Lung (tissue), 12 donors: ENCODE measurements around the gene ELFN1. TPM values are rescaled to one million over a fixed set of nuclear protein-coding genes. Genes with fewer than 3 reads are reported as not detected.

ENCODE experiments used
- ATAC-seq: fragments of 200-7000 bp; cut with Tn5 transposase; one replicate; pipeline ENCODE4 v1.9.1; 2020; ENCODE audit warnings: moderate number of reproducible peaks; ENCODE audit not compliant: insufficient read depth, low FRiP score
- DNase-seq, 3 donors: peaks; one replicate each; pipeline ENCODE4 v3.0.0-alpha.2; 2013 to 2017
- H3K27ac ChIP-seq, 2 donors: one replicate each; pipeline ENCODE4 v1.5.1; 2013; ENCODE audit warnings: mild to moderate bottlenecking in 2 of 2, moderate library complexity in 2 of 2, control low read depth in 1 of 2, inconsistent platforms in 1 of 2, low read depth in 1 of 2, low read length in 1 of 2
- H3K27me3 ChIP-seq, 3 donors: one replicate each; pipeline ENCODE4 v1.5.1; 2013; ENCODE audit warnings: low read length in 2 of 3; ENCODE audit not compliant: control insufficient read depth in 3 of 3, insufficient read depth in 3 of 3
- H3K36me3 ChIP-seq, 4 donors: one replicate each; pipeline ENCODE4 v1.5.1; 2013; ENCODE audit warnings: low read length in 4 of 4, mild to moderate bottlenecking in 1 of 4, moderate library complexity in 1 of 4; ENCODE audit not compliant: control insufficient read depth in 4 of 4, insufficient read depth in 4 of 4
- H3K4me1 ChIP-seq, 5 donors: one replicate each; pipeline ENCODE4 v1.5.1; 2013; ENCODE audit warnings: low read length in 5 of 5, mild to moderate bottlenecking in 2 of 5, moderate library complexity in 1 of 5; ENCODE audit not compliant: control insufficient read depth in 5 of 5, insufficient read depth in 5 of 5
- H3K4me3 ChIP-seq: one replicate; pipeline ENCODE4 v1.5.1; 2013; ENCODE audit warnings: mild to moderate bottlenecking, control low read depth, moderate library complexity
- H3K9ac ChIP-seq, 2 donors: one replicate each; pipeline ENCODE4 v1.5.1; 2013; ENCODE audit warnings: low read length in 2 of 2, control low read depth in 1 of 2; ENCODE audit not compliant: insufficient read depth in 1 of 2
- H3K9me3 ChIP-seq, 4 donors: one replicate each; pipeline ENCODE4 v1.5.1; 2013; ENCODE audit warnings: low read length in 3 of 4, mild to moderate bottlenecking in 1 of 4, moderate library complexity in 1 of 4; ENCODE audit not compliant: control insufficient read depth in 4 of 4, insufficient read depth in 3 of 4
- CTCF ChIP-seq: IDR thresholded peaks from 2 replicates; pipeline ENCODE4 v1.5.1; 2012; ENCODE audit warnings: mild to moderate bottlenecking; ENCODE audit errors: control extremely low read depth, extremely low read depth
- WGBS, 2 donors: extraction: QIAGEN DNeasy Blood & Tissue Kit; methylation state at CpG; one replicate each; pipeline ENCODE4 v1.1.7; 2013; 5-methylcytosine and 5-hydroxymethylcytosine counted together
- polyA plus RNA-seq, 2 donors: library from polyadenylated mRNA; stranded (reverse); fragments of 200-250 nt; gene quantifications; one replicate each; pipeline ENCODE4 v1.2.1, GENCODE V29; 2013
- total RNA-seq, 2 donors: library from RNA; depleted of rRNA in 1 of 2; stranded (reverse); fragments of >200 nt in 1 of 2; gene quantifications; one replicate each; pipeline ENCODE4 v1.2.1, GENCODE V29; 2014 to 2021
- donor health status: control.
- donor health status: control.
- donor health status: Bipolar disorder and iron deficiency.
- donor health status: healthy.
- donor health status: DM: yes; HTN: yes; CAD: no.

The ELFN1 gene
- total and polyA plus RNA-seq, 4 donors, result 0.43 to 1.4 (median 1.0) TPM

- peaks cover 0 to 9% (median 7%) of the 10 kb centered on the region in 5 donors for H3K4me1 ChIP-seq
- WGBS, 2 donors, result 77 to 85% methylated on average over 6 of the region's 6 CpGs
- H3K27ac ChIP-seq, result no peak overlapping the region
- peaks cover 0 to 4% (median 0%) of the 10 kb centered on the region in 4 donors for H3K36me3 ChIP-seq
- peaks cover 0 to 9% (median 0%) of the 10 kb centered on the region in 4 donors for H3K9me3 ChIP-seq
- ATAC-seq (no peak), DNase-seq (no peak)
- TF ChIP-seq CTCF, result no peak
- no peak overlapping the region for H3K4me3 ChIP-seq
- peaks cover 0 to 4% (median 0%) of the 10 kb centered on the region in 3 donors for H3K27me3 ChIP-seq
- no peak overlapping the region for H3K9ac ChIP-seq
Observed at GRCh38 chr7:1715671-1716074, 45.6 kb downstream of the ELFN1 start.

- no peak overlapping the region for H3K27ac ChIP-seq
- WGBS, 2 donors, result 65 to 80% methylated on average over 20 of the region's 20 CpGs
- no peak overlapping the region for H3K9ac ChIP-seq
- TF ChIP-seq CTCF, result no peak
- H3K9me3 ChIP-seq, result peaks cover 0 to 9% (median 0%) of the 10 kb centered on the region in 4 donors
- peaks cover 0 to 9% (median 7%) of the 10 kb centered on the region in 5 donors for H3K4me1 ChIP-seq
- H3K36me3 ChIP-seq, result peaks cover 0 to 4% (median 0%) of the 10 kb centered on the region in 4 donors
- ATAC-seq (no peak), DNase-seq (no peak)
- peaks cover 0 to 4% (median 0%) of the 10 kb centered on the region in 3 donors for H3K27me3 ChIP-seq
- no peak overlapping the region for H3K4me3 ChIP-seq
Observed at GRCh38 chr7:1716263-1717094, 46.4 kb downstream of the ELFN1 start.

GRCh38 chr7:1717095-1717483 is 47.0 kb downstream of the ELFN1 start:
- DNase-seq, result no peak

More at GRCh38 chr7:1717095-1717483, 47.0 kb downstream of the ELFN1 start:
- H3K27ac ChIP-seq, result no peak overlapping the region
- 87 to 92% methylated on average over 10 of the region's 10 CpGs for WGBS, 2 donors
- H3K36me3 ChIP-seq, result peaks cover 0 to 4% (median 0%) of the 10 kb centered on the region in 4 donors
- H3K27me3 ChIP-seq, result peaks cover 0 to 4% (median 0%) of the 10 kb centered on the region in 3 donors
- H3K4me3 ChIP-seq, result no peak overlapping the region
- TF ChIP-seq CTCF, result no peak
- H3K9ac ChIP-seq, result no peak overlapping the region
- peaks cover 0 to 9% (median 0%) of the 10 kb centered on the region in 4 donors for H3K9me3 ChIP-seq
- H3K4me1 ChIP-seq, result peaks cover 0 to 9% (median 7%) of the 10 kb centered on the region in 5 donors
- ATAC-seq, result no peak
